ENCODE measurements around the gene SSR4.

- TF ChIP-seq CTCF (tag by site-specific recombination; IDR thresholded peaks at IDR 0.05), result no peak
- no peak for TF ChIP-seq ZNF292 (tag by site-specific recombination; IDR thresholded peaks at IDR 0.05; ENCODE audit: borderline replicate concordance, low read depth)
- TF ChIP-seq ZNF518A (tag by site-specific recombination; conservative IDR thresholded peaks at IDR 0.05; ENCODE audit: low read depth), result no peak
- TF ChIP-seq ZNF335 (tag by site-specific recombination; conservative IDR thresholded peaks at IDR 0.05), result no peak
- no peak for TF ChIP-seq ZNF174 (tag by site-specific recombination; IDR thresholded peaks at IDR 0.05)
- TF ChIP-seq ZNF660 (tag by site-specific recombination; IDR thresholded peaks at IDR 0.05), result no peak
- TF ChIP-seq ZNF24 (tag by site-specific recombination; IDR thresholded peaks at IDR 0.05), result no peak
These were observed 11.6 kb upstream of the SSR4 start for GRCh38 chrX:153782871-153783270.
